ENCODE results near the gene FGF14.

DNA sequence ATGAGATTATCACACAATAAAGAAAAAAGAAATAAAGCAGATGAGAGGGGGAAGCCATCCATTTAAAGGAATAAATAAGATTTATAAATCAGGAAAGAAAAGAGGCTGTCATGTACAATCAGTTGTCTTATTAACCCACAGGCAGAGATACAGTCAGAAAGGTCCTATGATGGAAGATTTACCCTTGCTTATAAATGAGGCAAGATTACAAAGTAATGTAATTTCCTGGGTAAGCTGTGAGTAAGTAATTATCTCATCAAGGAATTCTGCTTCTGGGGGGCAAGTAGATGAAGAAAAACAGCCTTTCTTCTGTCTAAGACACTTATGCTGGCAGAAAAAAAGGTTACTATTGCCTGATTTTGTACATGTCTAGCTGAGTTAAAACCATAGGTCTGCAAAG, 146.4 kb downstream of the FGF14 start:
- TF ChIP-seq CTCF (IDR thresholded peaks at IDR 0.05) (no peak), ZFX (IDR thresholded peaks at IDR 0.05; ENCODE audit: borderline replicate concordance) (no peak)

Data from 22Rv1 (cell line).